CD14-positive monocyte (primary cell): ENCODE data around the gene SEC22A. TPM values are rescaled to one million over a fixed set of nuclear protein-coding genes. Genes with fewer than 3 reads are reported as not detected.

Experiments
- DNase-seq, 3 donors: peaks; one replicate each; pipeline ENCODE4 v3.0.0-alpha.2; 2011 to 2022
- H2AFZ ChIP-seq: 2 replicates; pipeline ENCODE4 v1.6.0; 2012; ENCODE audit warnings: mild to moderate bottlenecking, low read depth, low read length, inconsistent platforms; ENCODE audit not compliant: insufficient read depth, poor library complexity, severe bottlenecking
- H3K27ac ChIP-seq, 2 donors: 1 replicate in 1 of 2; 2 replicates in 1 of 2; pipeline ENCODE4 v1.5.1; 2012 to 2013; ENCODE audit warnings: low read length in 2 of 2, control low read depth in 1 of 2, inconsistent platforms in 1 of 2, low read depth in 1 of 2, mild to moderate bottlenecking in 1 of 2
- H3K27me3 ChIP-seq, 2 donors: one replicate each; pipeline versions ENCODE4 v1.6.0 to v1.6.1; 2011 to 2013; ENCODE audit warnings: low read length in 2 of 2; ENCODE audit not compliant: control insufficient read depth in 2 of 2, insufficient read depth in 2 of 2
- H3K36me3 ChIP-seq, 2 donors: replicated peaks in 1 of 2; 1 replicate in 1 of 2; 2 replicates in 1 of 2; pipeline versions ENCODE4 v1.5.1 to v1.6.1; 2012 to 2013; ENCODE audit warnings: low read length in 2 of 2, control low read depth in 1 of 2, inconsistent platforms in 1 of 2, mild to moderate bottlenecking in 1 of 2; ENCODE audit not compliant: insufficient read depth in 2 of 2, control insufficient read depth in 1 of 2
- H3K4me1 ChIP-seq, 2 donors: 1 replicate in 1 of 2; 2 replicates in 1 of 2; pipeline versions ENCODE4 v1.5.1 to v1.6.1; 2012 to 2013; ENCODE audit warnings: low read length in 2 of 2, control low read depth in 1 of 2, inconsistent platforms in 1 of 2, mild to moderate bottlenecking in 1 of 2, moderate library complexity in 1 of 2; ENCODE audit not compliant: insufficient read depth in 2 of 2, control insufficient read depth in 1 of 2
- H3K4me2 ChIP-seq: replicated peaks from 2 replicates; pipeline ENCODE3; 2012; ENCODE audit warnings: low read length, moderate library complexity, mild to moderate bottlenecking; ENCODE audit not compliant: poor library complexity, severe bottlenecking; ENCODE audit errors: extremely low read depth
- H3K4me3 ChIP-seq, 3 experiments: fragments of 200-600 bp in 1 of 3; sonication (generic) in 1 of 3; replicated peaks in 1 of 3; 1 replicate in 2 of 3; 2 replicates in 1 of 3; pipeline ENCODE4 v1.5.1; 2011 to 2013; ENCODE audit warnings: low read length in 3 of 3, mild to moderate bottlenecking in 3 of 3, control low read depth in 2 of 3, low read depth in 2 of 3, inconsistent platforms in 1 of 3, moderate library complexity in 1 of 3
- H3K79me2 ChIP-seq: 2 replicates; pipeline ENCODE4 v1.6.0; 2012; ENCODE audit warnings: mild to moderate bottlenecking, control low read depth, inconsistent platforms, low read length, moderate library complexity; ENCODE audit not compliant: insufficient read depth
- H3K9ac ChIP-seq: 2 replicates; pipeline ENCODE4 v1.6.0; 2017; ENCODE audit warnings: low read length, mild to moderate bottlenecking; ENCODE audit not compliant: insufficient read depth, poor library complexity, severe bottlenecking
- H3K9me3 ChIP-seq, 2 donors: replicated peaks in 1 of 2; 1 replicate in 1 of 2; 2 replicates in 1 of 2; pipeline versions ENCODE4 v1.5.1 to v1.6.1; 2012 to 2013; ENCODE audit warnings: low read length in 2 of 2, control low read depth in 1 of 2; ENCODE audit not compliant: control insufficient read depth in 1 of 2, insufficient read depth in 1 of 2
- H4K20me1 ChIP-seq: 2 replicates; pipeline ENCODE4 v1.6.0; 2012; ENCODE audit warnings: mild to moderate bottlenecking, low read length, control low read depth, moderate library complexity; ENCODE audit not compliant: insufficient read depth
- H3K27ac Mint-ChIP-seq, 7 donors: one replicate each; pipeline ENCODE4 v1.8.0; 2020; ENCODE audit warnings: mild to moderate bottlenecking in 7 of 7, mixed read lengths in 7 of 7, moderate library complexity in 6 of 7, inconsistent platforms in 2 of 7
- H3K27me3 Mint-ChIP-seq, 3 donors: one replicate each; pipeline ENCODE4 v1.8.0; 2021 to 2022; ENCODE audit warnings: low read depth in 3 of 3, mild to moderate bottlenecking in 3 of 3, mixed read lengths in 3 of 3, moderate library complexity in 3 of 3, inconsistent platforms in 1 of 3
- H3K36me3 Mint-ChIP-seq, 2 donors: one replicate each; pipeline ENCODE4 v1.8.0; 2020; ENCODE audit warnings: mixed read lengths in 2 of 2, inconsistent platforms in 1 of 2, mild to moderate bottlenecking in 1 of 2
- H3K4me1 Mint-ChIP-seq: one replicate; pipeline ENCODE4 v1.8.0; 2020; ENCODE audit warnings: mild to moderate bottlenecking, mixed read lengths
- H3K4me3 Mint-ChIP-seq, 2 donors: one replicate each; pipeline ENCODE4 v1.8.0; 2020; ENCODE audit warnings: mild to moderate bottlenecking in 2 of 2, mixed read lengths in 2 of 2, moderate library complexity in 1 of 2
- H3K9me3 Mint-ChIP-seq, 7 donors: one replicate each; pipeline ENCODE4 v1.8.0; 2020 to 2022; ENCODE audit warnings: mixed read lengths in 7 of 7, mild to moderate bottlenecking in 6 of 7, moderate library complexity in 6 of 7, inconsistent platforms in 2 of 7
- CTCF ChIP-seq: fragments of 200-600 bp; IDR thresholded peaks from one replicate; pipeline ENCODE4 v1.8.0; 2022; ENCODE audit warnings: antibody characterized with exemption, mild to moderate bottlenecking
- WGBS: methylation state at CpG from one replicate; pipeline ENCODE4 v1.1.5; 2013; ENCODE audit warnings: missing lambda C conversion rate; ENCODE audit not compliant: insufficient coverage; 5-methylcytosine and 5-hydroxymethylcytosine counted together
- intact Hi-C, 2 donors: fragments of 100-400 bp; cut with micrococcal nuclease; formaldehyde crosslinking; loops; one replicate each; pipeline versions ENCODE4 v1.15.0 to v1.15.1; 2023
- polyA plus RNA-seq, 3 donors: library from polyadenylated mRNA; depleted of rRNA in 1 of 3; unstranded in 2 of 3; stranded (reverse) in 1 of 3; fragments of 300-500 nt in 2 of 3; fragments of >200 nt in 1 of 3; fragmentation: Illumina TruSeq in 2 of 3; gene quantifications; 1 replicate in 2 of 3; 2 replicates in 1 of 3; pipeline ENCODE4 v1.2.3, GENCODE V29; 2012 to 2021

Gene SEC22A
- polyA plus RNA-seq, 3 donors, result 6.4 to 11.0 (median 8.8) TPM

- H3K4me3 Mint-ChIP-seq, result no peak overlapping the region
- intact Hi-C loops, result no loop called here
- peaks cover 34 to 46% of the 10 kb centered on the region in 2 donors for H3K36me3 Mint-ChIP-seq
- no peaks in the 10 kb centered on the region for H3K27me3 ChIP-seq
- no peak overlapping the region for H3K27ac Mint-ChIP-seq
- no peak overlapping the region for H3K9ac ChIP-seq
- no peaks in the 10 kb centered on the region for H3K4me1 Mint-ChIP-seq
- no peaks in the 10 kb centered on the region for H3K4me1 ChIP-seq
- no peak overlapping the region for H3K27ac ChIP-seq
- H3K9me3 Mint-ChIP-seq, result peaks cover 0 to 7% (median 3%) of the 10 kb centered on the region in 7 donors
- no peak overlapping the region for H2AFZ ChIP-seq
- H3K4me3 ChIP-seq, result no peak overlapping the region
- H3K36me3 ChIP-seq, result peaks cover 9 to 24% of the 10 kb centered on the region in 2 donors
- no peak for DNase-seq
- H3K4me2 ChIP-seq, result no peak overlapping the region
- no peaks in the 10 kb centered on the region for H4K20me1 ChIP-seq
- no peaks in the 10 kb centered on the region for H3K79me2 ChIP-seq
- no peak for TF ChIP-seq CTCF
- no peaks in the 10 kb centered on the region for H3K27me3 Mint-ChIP-seq
- H3K9me3 ChIP-seq, result no peaks in the 10 kb centered on the region
These were observed 33.6 kb upstream of the SEC22A start for GRCh38 chr3:123168122-123168521.

GRCh38 chr3:123168605-123169004 lies 33.1 kb upstream of the SEC22A start:
- Mint-ChIP-seq H3K9me3 (peaks cover 0 to 7% (median 3%) of the 10 kb centered on the region in 7 donors), H3K36me3 (peaks cover 32 to 41% of the 10 kb centered on the region in 2 donors), H3K27me3 (no peaks in the 10 kb centered on the region), H3K4me3 (no peak overlapping the region), H3K27ac (no peak overlapping the region), H3K4me1 (no peaks in the 10 kb centered on the region)
- no peaks in the 10 kb centered on the region for H4K20me1 ChIP-seq
- no peaks in the 10 kb centered on the region for H3K79me2 ChIP-seq
- H3K4me3 ChIP-seq, result no peak overlapping the region
- no peak for DNase-seq
- no peak overlapping the region for H3K9ac ChIP-seq
- no peaks in the 10 kb centered on the region for H3K4me1 ChIP-seq
- no peaks in the 10 kb centered on the region for H3K27me3 ChIP-seq
- no peak overlapping the region for H2AFZ ChIP-seq
- H3K4me2 ChIP-seq, result no peak overlapping the region
- no peak overlapping the region for H3K27ac ChIP-seq
- peaks cover 9 to 19% of the 10 kb centered on the region in 2 donors for H3K36me3 ChIP-seq
- no peak for TF ChIP-seq CTCF
- WGBS, result no CpG with 5 or more reads among the region's 2 CpGs
- intact Hi-C loops, result no loop called here
- H3K9me3 ChIP-seq, result no peaks in the 10 kb centered on the region
